HL-60 (cell line): ENCODE measurements around the gene SORCS2.

Experiments
- CTCF ChIP-seq: IDR thresholded peaks from one replicate; pipeline ENCODE4 v1.5.1; 2011; ENCODE audit warnings: low read length, control low read depth, inconsistent platforms; ENCODE audit not compliant: insufficient read depth
- POLR2AphosphoS5 ChIP-seq: IDR thresholded peaks from 2 replicates; pipeline ENCODE4 v1.6.1; 2012; ENCODE audit warnings: low read depth

GRCh38 chr4:7361280-7361895 is 169.1 kb downstream of the SORCS2 start:
- TF ChIP-seq CTCF, result no peak
- no peak for TF ChIP-seq POLR2AphosphoS5
